Activated CD4-positive, alpha-beta T cell treated with anti-CD3 and anti-CD28 coated beads for 1 hour (primary cell): ENCODE data around the gene NIT1.

ENCODE experiments used
- DNase-seq: peaks from one replicate; pipeline ENCODE4 v3.0.0-alpha.2; 2020

NIT1 gene

GRCh38 chr1:161084597-161084988 is 33.3 kb upstream of the NIT1 start:
- DNase-seq, result no peak

GRCh38 chr1:161085165-161085564 is 32.7 kb upstream of the NIT1 start:
- no peak for DNase-seq

GRCh38 chr1:161086457-161086856 is 31.4 kb upstream of the NIT1 start:
- DNase-seq, result no peak

DNA sequence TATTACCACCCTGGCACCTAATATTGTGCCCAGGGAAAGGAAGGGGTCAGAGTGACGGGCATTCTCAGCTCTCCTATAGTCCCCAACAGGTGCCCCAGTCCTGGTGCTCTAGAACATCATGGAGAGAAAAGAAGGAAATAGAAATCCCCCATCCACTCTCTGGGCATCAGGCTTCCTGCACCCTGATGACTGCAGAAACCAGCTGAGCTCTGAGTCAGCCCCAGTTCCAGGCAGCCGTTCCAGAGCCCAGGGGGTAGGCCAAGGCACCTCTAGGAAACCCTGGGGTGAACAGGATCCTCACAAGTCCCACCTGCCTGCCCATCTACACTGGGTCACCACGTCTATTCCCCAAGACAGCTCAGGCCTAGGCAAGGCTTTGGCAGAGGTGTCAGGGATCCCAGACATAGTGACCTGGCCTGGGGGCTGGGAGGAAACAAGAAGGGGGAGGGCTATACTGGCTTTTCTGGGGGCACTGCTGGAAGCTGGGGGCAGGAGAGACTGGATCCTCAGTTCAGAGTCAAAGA is 29.3 kb upstream of the NIT1 start:
- DNase-seq, result no peak

DNA sequence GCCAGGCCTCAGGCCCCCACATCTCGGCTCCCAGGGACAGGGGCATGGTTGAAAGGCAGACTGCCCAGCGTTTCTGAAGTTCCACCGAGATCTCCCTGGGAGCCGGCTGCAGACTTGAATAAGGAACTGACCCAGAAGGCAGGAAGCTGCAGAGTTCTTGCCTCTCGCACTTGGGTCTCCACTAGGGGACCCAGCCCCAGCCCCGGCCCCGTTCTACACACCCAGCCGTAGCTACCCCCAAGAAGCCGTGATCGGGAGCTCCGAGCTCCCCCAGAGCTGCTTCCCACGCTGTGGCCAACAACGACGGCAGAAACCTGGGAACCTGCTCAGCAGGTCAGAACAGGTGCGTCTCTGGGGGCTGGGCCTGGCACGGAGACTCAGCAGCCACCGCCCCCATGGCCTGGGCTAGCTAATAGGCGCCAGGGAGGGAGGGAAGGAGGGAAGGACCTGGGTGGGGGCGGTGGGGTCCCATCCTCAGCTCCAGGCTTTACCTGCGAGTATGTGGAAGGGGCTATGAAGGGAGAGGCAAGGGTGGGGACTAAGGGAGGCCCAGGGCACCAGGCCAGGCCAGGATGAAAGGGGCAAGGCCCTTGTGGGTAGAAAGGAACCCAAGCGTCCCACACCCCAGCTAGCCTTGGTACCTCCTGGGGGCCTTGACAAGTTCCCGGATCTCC is 28.5 kb upstream of the NIT1 start, which contains the start of gene NECTIN4:
Gene NECTIN4, minus strand, starts transcription at position 308 of the 674 bp plus-strand sequence. Its CDS starts 262 bp downstream, at position 46.
- no peak for DNase-seq

DNA sequence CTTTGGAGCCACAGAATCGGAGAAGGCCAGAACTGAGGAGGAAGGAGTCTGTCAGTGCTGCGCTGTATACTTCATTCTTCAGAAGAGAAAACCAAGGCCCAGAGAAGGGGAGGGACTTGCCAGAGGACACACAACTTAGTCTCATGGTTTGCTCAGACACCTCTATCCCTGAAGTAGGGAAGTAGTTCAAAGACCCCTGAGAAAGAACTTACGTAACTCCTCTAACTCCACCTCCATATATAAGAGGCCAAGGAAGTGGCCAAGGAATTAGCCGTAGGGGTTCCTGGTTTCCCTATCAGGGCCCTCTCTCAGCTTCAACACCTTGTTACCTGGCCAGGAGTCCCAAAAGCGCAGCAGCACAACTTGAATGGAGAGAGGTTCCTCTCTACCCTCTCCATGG is 28.0 kb upstream of the NIT1 start:
- no peak for DNase-seq

GRCh38 chr1:161090617-161091016 is 27.3 kb upstream of the NIT1 start:
- DNase-seq, result no peak

DNA sequence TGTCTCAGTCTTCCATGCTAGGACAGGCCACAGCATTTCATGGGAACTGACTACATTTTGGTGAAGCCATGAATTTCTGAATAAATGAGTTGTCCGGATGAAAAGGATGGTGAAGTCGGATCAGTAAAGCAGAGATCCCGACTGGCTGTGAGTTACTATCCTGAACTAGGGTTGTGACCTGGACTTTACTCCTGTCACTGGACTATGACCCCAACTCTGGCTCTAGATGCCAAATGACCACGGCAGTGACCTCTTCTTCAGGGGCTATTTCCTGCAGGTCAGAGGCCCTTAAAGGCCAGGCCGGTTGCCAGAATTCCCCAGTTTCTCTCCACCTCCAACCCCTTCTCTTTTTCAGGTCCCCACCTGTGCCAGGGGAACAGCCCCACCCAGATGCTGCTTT is 26.8 kb upstream of the NIT1 start:
- DNase-seq, result no peak

GRCh38 chr1:161091796-161092507 is 26.0 kb upstream of the NIT1 start:
- DNase-seq, result no peak

GRCh38 chr1:161092621-161093028 is 25.3 kb upstream of the NIT1 start:
- no peak for DNase-seq

DNA sequence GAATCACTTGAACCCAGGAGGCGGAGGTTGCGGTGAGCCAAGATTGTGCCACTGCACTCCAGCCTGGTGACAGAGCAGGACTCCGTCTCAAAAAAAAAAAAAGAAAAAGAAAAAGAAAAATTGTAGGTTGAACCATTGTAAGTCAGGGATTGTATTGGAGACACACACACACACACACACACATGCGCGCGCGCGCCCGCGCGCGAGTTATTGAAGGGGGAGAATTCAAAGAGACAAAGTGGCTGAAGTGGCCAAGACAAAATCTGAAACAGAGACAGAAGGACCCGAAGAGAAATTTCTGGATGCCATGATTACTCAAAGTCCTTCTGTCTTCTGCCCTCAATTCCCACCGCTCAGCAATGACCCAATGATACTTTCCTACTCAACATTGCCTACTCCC is 23.4 kb upstream of the NIT1 start:
- DNase-seq, result no peak

DNA sequence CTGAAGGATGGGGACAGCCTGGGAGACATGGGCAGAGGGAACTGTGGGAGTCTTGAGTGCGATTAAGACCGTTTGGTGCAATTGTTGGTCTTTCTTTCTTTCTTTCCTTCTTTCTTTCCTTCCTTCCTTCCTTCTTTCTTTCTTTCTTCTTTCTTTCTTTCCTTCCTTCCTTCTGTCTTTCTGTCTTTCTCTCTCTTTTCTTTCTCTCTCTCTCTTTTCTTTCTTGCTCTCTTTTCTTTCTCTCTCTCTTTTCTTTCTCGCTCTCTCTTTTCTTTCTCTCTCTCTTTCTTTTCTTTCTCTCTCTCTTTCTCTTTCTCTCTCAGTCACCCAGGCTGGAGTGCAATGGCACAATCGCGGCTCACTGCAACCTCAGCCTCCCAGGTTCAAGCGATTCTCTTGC is 22.7 kb upstream of the NIT1 start:
- DNase-seq, result no peak

GRCh38 chr1:161096015-161096414 is 21.9 kb upstream of the NIT1 start:
- no peak for DNase-seq

DNA sequence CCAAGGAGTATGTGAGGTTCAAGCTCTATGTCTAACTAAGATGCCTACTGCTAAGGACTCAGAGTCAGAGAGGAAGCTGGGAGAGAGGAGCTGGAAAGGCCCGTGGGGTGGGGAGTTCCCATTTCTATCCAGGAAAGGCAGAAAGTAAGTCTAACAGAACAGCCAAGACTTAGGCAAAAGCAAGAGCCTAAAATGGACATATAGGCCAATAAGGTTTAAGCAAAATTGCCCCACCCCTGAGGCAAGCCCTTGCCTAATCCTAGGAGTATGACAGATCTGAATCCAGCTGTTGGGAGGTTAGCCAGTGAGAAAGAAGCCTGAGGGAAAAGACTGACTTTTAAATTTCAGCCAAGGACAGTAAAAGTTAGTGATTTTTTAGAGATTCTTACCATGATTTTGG is 21.4 kb upstream of the NIT1 start:
- no peak for DNase-seq

DNA sequence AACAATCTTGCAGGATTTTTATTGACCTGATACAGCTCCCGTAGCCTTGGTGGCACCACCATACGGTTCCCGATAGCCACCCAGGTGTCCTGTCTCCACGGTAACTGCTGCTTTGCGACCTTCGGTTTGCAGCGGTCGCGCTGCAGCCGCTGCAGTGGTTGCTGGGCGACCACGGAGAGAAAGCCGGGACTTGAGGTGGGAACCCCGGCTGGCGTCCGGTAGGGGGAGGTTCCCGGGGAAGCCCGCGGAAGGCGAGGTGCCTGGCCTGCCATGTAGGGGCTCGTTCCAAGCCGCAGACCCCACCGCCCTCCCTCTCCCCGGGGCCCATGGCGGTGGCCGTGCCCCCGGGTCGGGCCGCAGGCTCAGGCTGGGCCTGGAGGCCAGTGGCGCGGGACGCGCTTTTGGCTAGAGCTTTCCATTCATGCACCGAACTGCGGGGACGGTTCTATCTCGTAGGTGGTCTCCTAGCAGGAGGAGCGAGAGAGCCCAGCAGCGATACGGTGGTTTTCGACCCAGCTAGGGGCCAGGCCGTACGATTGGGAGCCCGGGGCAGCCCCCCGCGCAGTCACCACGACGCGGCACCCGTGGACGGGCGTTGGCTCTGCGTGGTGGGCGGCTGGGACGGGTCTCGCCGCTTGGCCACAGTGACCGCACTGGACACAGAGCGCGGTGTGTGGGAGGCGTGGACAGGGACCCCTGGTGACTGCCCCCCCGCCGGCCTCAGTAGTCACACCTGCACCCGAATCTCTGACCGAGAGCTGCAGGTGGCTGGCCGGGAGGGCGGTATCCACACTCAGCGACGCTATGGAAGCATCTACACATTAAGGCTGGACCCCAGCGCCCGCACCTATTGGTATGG is 19.5 kb upstream of the NIT1 start, which contains the start of gene KLHDC9:
Gene KLHDC9, plus strand, starts transcription at position 152 of the 859 bp plus-strand sequence. Its CDS starts 175 bp downstream, at position 327.
- peak; percentile 34 for DNase-seq

DNA sequence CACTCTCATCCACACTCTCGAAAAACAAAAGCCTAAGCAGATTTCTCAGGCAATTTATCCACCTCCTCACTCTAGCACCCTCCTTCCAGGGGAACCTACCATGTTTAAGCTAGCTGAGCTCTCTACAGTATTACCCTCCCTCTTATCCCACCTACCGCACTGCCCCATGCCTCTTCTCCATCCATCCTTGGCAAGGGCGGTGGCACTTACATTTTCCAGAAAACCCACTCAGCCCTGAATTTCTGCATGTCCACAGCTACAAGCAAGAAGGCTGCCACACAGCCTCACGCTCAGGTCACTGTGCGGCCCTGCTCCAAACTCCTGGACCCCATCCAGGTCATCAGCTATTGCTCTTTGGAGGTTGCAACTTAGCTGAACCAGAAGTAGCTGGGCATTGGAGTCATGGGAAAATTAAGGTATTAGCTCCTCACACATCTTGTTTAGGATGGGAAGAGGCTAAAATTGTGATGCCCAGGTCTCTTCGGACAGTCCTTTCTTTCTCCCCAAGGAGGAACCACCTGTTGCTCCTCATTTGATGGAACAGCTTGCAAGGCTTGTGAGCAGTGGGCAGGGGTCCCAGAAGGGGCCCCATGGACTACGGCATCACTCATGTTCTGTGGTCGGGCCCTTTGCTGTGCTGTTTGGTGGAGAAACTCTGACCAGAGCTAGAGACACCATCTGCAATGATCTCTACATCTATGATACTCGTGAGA is 18.7 kb upstream of the NIT1 start:
- no peak for DNase-seq

GRCh38 chr1:161100556-161100955 is 17.3 kb upstream of the NIT1 start:
- DNase-seq, result no peak

DNA sequence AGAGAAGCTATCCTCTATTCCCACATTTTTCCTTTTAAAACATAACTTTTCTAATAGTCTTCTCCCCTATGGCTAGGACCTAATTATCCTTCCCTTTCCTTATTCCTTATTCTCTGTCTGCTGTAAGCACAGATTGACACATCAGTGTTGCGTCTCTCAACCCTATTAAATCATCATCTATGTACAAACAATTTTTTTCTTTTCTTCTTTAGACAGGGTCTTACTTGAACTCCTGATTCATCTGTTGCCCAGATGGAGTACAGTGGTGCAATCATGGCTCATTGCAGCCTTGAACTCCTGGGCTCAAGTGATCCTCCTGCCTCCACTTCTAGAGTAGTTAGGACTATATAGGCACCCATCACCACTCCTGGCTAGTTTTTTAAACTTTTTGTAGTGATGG is 11.5 kb upstream of the NIT1 start:
- no peak for DNase-seq

DNA sequence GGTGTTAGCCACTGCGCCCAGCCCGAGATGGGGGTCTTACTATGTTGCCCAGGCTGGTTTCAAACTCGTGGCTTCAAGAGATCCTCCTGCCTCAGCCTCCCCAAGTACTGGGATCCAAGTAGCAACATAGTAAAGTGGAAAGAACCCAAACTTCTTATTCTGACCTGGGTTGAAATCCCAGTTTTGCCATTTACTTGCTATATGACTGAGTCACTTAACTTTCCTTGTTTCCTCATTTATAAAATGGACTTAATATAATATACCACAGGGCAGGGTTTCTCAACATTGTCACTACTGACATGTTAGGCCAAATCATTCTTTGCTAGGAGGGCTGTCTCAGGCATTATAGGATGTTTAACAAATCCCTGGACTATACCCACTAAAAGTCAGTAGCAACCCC is 6.8 kb upstream of the NIT1 start:
- no peak for DNase-seq

- no peak for DNase-seq
These were observed 6.4 kb upstream of the NIT1 start for GRCh38 chr1:161111527-161111926.

DNA sequence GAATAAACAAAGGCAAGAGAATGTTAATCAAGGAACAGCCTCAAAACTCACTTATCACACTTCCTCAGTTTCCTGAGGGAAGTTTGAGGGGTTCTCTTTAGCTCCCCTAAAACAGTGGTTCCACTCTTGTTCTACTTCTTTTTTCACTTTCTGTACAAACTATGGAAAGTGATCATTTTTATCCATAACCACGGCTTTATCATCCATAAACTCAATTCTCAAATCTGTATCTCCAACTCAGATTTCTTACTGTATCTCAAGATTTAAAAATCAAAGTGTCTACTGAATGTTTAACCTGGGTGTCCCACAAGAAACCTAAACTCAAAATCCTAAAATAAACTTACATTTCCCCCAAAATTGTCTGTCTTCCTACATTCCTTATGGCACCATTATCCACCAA is 4.0 kb upstream of the NIT1 start:
- DNase-seq, result no peak

DNA sequence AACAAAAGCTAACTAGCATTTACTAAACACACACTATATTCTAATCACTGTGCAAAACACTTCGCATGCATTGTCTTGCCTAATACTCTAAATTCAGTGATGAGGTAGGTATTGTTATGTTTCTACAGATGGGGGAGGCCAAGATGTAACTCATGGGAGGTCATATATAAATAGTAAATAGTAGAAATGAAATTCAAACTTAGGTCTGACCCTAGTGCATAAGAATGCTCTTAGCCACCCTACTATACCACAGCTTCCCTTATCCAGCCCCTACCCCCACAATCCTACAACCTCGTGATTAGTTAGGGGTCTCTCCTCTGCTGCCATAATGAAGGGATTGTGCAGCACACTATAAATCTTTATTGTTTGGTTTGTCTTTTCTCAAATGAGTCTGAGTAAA is 3.3 kb upstream of the NIT1 start:
- DNase-seq, result no peak
